HEK293T (cell line): ENCODE results near the gene MAP4K4.

Experiments used
- BHLHE40 ChIP-seq: fragments of 450-650 bp; IDR thresholded peaks from 2 replicates; pipeline ENCODE4 v1.6.1; 2016; ENCODE audit warnings: mild to moderate bottlenecking, moderate library complexity, borderline replicate concordance
- ELF4 ChIP-seq: fragments of 450-650 bp; IDR thresholded peaks from 2 replicates; pipeline ENCODE4 v1.6.1; 2017; ENCODE audit warnings: antibody characterized with exemption
- FOXA1 ChIP-seq: fragments of 450-650 bp; IDR thresholded peaks from 2 replicates; pipeline ENCODE4 v1.6.1; 2016; ENCODE audit warnings: mild to moderate bottlenecking
- FOXK2 ChIP-seq: fragments of 450-650 bp; IDR thresholded peaks from 2 replicates; pipeline ENCODE4 v1.6.1; 2016; ENCODE audit warnings: mild to moderate bottlenecking
- FOXM1 ChIP-seq: fragments of 450-650 bp; IDR thresholded peaks from 2 replicates; pipeline ENCODE4 v1.6.1; 2017; ENCODE audit warnings: mild to moderate bottlenecking, borderline replicate concordance
- SP1 ChIP-seq: fragments of 450-650 bp; IDR thresholded peaks from 2 replicates; pipeline ENCODE4 v1.6.1; 2017
- TARDBP ChIP-seq: fragments of 450-650 bp; IDR thresholded peaks from 2 replicates; pipeline ENCODE4 v1.6.1; 2016
- ZNF384 ChIP-seq: fragments of 450-650 bp; IDR thresholded peaks from 2 replicates; pipeline ENCODE4 v1.6.1; 2016
- TF ChIP-seq, protein P1 (sequence below): fragments of 450-650 bp; IDR thresholded peaks from 2 replicates; pipeline ENCODE4 v1.6.1; 2016

DNA sequence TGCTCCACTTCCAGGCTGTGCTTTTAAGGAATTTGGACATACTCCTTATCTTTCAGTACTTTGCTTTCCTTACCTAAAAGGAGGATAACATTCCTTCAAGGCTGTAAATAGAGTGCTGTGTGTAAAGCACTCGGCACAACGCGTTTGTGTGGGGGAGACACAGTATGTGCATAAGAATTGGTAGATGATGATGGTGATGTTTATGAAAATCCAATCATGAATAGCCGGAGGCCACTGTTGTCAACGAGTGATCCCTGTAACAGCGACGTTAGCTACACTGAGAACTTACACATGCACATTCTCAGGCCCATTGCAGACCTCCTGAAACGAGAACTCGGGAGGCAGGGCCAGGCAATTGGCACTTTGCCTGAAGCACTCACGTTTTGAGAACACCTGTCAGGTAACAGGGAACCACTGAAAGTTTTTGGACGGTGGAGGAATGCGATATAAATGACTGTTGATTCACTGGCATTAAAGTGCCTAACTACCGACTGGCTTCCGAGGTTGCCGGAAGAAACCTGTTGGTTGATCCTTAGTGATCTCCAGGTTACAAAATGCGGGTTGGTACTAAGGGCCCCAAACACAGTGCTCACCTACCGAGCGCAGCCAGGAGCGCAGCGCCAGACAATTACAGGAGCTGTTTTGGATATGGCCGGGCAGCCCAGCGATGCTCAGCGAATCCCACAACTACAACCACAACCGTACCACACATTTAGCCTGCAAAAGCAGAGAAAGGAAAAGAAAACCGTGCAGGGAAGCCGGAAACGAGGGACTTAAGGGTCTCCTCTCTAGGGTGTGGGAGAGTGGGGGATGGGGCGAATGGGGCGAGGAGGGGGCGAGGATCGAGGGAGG lies 1.0 kb upstream of the MAP4K4 start:
- TF ChIP-seq FOXK2 (no peak), FOXA1 (no peak), SP1 (no peak), TARDBP (no peak), FOXM1 (no peak), BHLHE40 (no peak), ELF4 (no peak), ZNF384 (no peak)
- TF ChIP-seq, protein P1, sequence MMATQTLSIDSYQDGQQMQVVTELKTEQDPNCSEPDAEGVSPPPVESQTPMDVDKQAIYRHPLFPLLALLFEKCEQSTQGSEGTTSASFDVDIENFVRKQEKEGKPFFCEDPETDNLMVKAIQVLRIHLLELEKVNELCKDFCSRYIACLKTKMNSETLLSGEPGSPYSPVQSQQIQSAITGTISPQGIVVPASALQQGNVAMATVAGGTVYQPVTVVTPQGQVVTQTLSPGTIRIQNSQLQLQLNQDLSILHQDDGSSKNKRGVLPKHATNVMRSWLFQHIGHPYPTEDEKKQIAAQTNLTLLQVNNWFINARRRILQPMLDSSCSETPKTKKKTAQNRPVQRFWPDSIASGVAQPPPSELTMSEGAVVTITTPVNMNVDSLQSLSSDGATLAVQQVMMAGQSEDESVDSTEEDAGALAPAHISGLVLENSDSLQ = no peak
